DND-41 (cell line): Measurements from ENCODE around the gene RGS11.

ENCODE experiments used
- CTCF ChIP-seq: IDR thresholded peaks from 2 replicates; pipeline ENCODE4 v1.5.1; 2012; ENCODE audit warnings: borderline replicate concordance, low read length, moderate library complexity, mild to moderate bottlenecking; ENCODE audit not compliant: poor library complexity, severe bottlenecking; ENCODE audit errors: extremely low read depth
- EZH2 ChIP-seq: IDR thresholded peaks from 3 replicates; pipeline ENCODE4 v1.6.1; 2012; ENCODE audit warnings: borderline replicate concordance, low read depth, mild to moderate bottlenecking, moderate library complexity, low read length, inconsistent platforms; ENCODE audit not compliant: severe bottlenecking

GRCh38 chr16:264440-264951 lies 11.2 kb downstream of the RGS11 start:
- TF ChIP-seq CTCF: no peak
- TF ChIP-seq EZH2: no peak
